WTC11 (cell line): Measurements from ENCODE around the gene GNB5. TPM values are rescaled to one million over a fixed set of nuclear protein-coding genes. Genes with fewer than 3 reads are reported as not detected.

ENCODE experiments used
- ATAC-seq: fragments of 200-7000 bp; cut with Tn5 transposase; 2 replicates; pipeline ENCODE4 v1.10.0; 2021; ENCODE audit warnings: mild to moderate bottlenecking, moderate library complexity
- CTCF ChIA-PET: fragments of 300-600 bp; sonication (Branson Sonifier 250); formaldehyde crosslinking; loops from one replicate; lab custom pipeline; 2021; ENCODE audit warnings: antibody characterized with exemption; lab: Charles Lee
- POLR2A ChIA-PET: fragments of 350-600 bp; sonication (Branson Sonifier 250); formaldehyde crosslinking; loops from one replicate; lab custom pipeline; 2021; ENCODE audit warnings: antibody characterized with exemption; lab: Charles Lee
- DNase-seq: peaks from one replicate; pipeline ENCODE4 v3.0.0; 2021; ENCODE audit warnings: low spot score
- H3K27ac Mint-ChIP-seq: 2 replicates; pipeline ENCODE4 v1.8.0; 2021; ENCODE audit warnings: mixed read lengths
- H3K27me3 Mint-ChIP-seq: 2 replicates; pipeline ENCODE4 v1.8.0; 2021; ENCODE audit warnings: low read depth, mild to moderate bottlenecking, moderate library complexity, mixed read lengths
- H3K36me3 Mint-ChIP-seq: 2 replicates; pipeline ENCODE4 v1.8.0; 2021; ENCODE audit warnings: mixed read lengths
- H3K4me1 Mint-ChIP-seq: 2 replicates; pipeline ENCODE4 v1.8.0; 2022; ENCODE audit warnings: mixed read lengths
- H3K4me3 Mint-ChIP-seq: 2 replicates; pipeline ENCODE4 v1.8.0; 2021; ENCODE audit warnings: mild to moderate bottlenecking, moderate library complexity, mixed read lengths
- H3K9me3 Mint-ChIP-seq: 2 replicates; pipeline ENCODE4 v1.8.0; 2021; ENCODE audit warnings: mixed read lengths
- ATF3 ChIP-seq: sonication (generic); formaldehyde crosslinking; conservative IDR thresholded peaks from 2 replicates; pipeline ENCODE4 v1.8.1; 2022; ENCODE audit warnings: mild to moderate bottlenecking, missing genetic modification reagents
- CTCF ChIP-seq: fragments of 200-600 bp; IDR thresholded peaks from 2 replicates; pipeline ENCODE4 v1.8.0; 2022; ENCODE audit warnings: antibody characterized with exemption
- E2F5 ChIP-seq: sonication (generic); formaldehyde crosslinking; IDR thresholded peaks from 2 replicates; pipeline ENCODE4 v1.8.1; 2022; ENCODE audit warnings: mild to moderate bottlenecking, moderate library complexity, missing genetic modification reagents
- ESRRA ChIP-seq: sonication (generic); formaldehyde crosslinking; IDR thresholded peaks from 2 replicates; pipeline ENCODE4 v1.8.1; 2022; ENCODE audit warnings: mild to moderate bottlenecking, missing genetic modification reagents, borderline replicate concordance
- GRHL2 ChIP-seq: fragments of 250-450 bp; sonication (Bioruptor Pico); IDR thresholded peaks from 2 replicates; pipeline ENCODE4 v1.8.0; 2022; ENCODE audit warnings: mild to moderate bottlenecking, moderate library complexity; ENCODE audit not compliant: insufficient replicate concordance, severe bottlenecking
- HMGXB4 ChIP-seq: sonication (generic); formaldehyde crosslinking; IDR thresholded peaks from 2 replicates; pipeline ENCODE4 v1.8.1; 2023; ENCODE audit warnings: mild to moderate bottlenecking, moderate library complexity, missing genetic modification reagents
- JAZF1 ChIP-seq: fragments of 250-450 bp; sonication (Bioruptor Pico); IDR thresholded peaks from 2 replicates; pipeline ENCODE4 v1.9.0; 2021; ENCODE audit warnings: moderate library complexity, mild to moderate bottlenecking, inconsistent platforms
- JUN ChIP-seq: sonication (generic); formaldehyde crosslinking; IDR thresholded peaks from 2 replicates; pipeline ENCODE4 v1.8.0; 2023; ENCODE audit warnings: mild to moderate bottlenecking, missing genetic modification reagents
- MLX ChIP-seq: sonication (generic); formaldehyde crosslinking; IDR thresholded peaks from 2 replicates; pipeline ENCODE4 v1.8.1; 2023; ENCODE audit warnings: mild to moderate bottlenecking, missing genetic modification reagents, moderate library complexity
- PREB ChIP-seq: sonication (generic); formaldehyde crosslinking; IDR thresholded peaks from 2 replicates; pipeline ENCODE4 v1.8.1; 2022; ENCODE audit warnings: mild to moderate bottlenecking, missing genetic modification reagents, moderate library complexity, borderline replicate concordance
- STAT6 ChIP-seq: sonication (generic); formaldehyde crosslinking; conservative IDR thresholded peaks from 2 replicates; pipeline ENCODE4 v1.8.1; 2023; ENCODE audit warnings: mild to moderate bottlenecking, low read depth, missing genetic modification reagents, moderate library complexity
- TEAD4 ChIP-seq: sonication (generic); formaldehyde crosslinking; IDR thresholded peaks from 2 replicates; pipeline ENCODE4 v1.8.0; 2022; ENCODE audit warnings: mild to moderate bottlenecking, missing genetic modification reagents
- TP53 ChIP-seq: sonication (generic); formaldehyde crosslinking; IDR thresholded peaks from 2 replicates; pipeline ENCODE4 v1.8.1; 2023; ENCODE audit warnings: mild to moderate bottlenecking, missing genetic modification reagents
- ZBTB43 ChIP-seq: sonication (generic); formaldehyde crosslinking; IDR thresholded peaks from 2 replicates; pipeline ENCODE4 v1.8.1; 2023; ENCODE audit warnings: mild to moderate bottlenecking, missing genetic modification reagents
- ZNF219 ChIP-seq: sonication (generic); formaldehyde crosslinking; IDR thresholded peaks from 2 replicates; pipeline ENCODE4 v1.8.0; 2023; ENCODE audit warnings: missing genetic modification reagents, mild to moderate bottlenecking, borderline replicate concordance
- ZNF423 ChIP-seq: fragments of 250-450 bp; sonication (Bioruptor Pico); IDR thresholded peaks from 2 replicates; pipeline ENCODE4 v2.1.2; 2022; ENCODE audit warnings: mild to moderate bottlenecking, moderate library complexity
- ZNF532 ChIP-seq: fragments of 250-450 bp; sonication (Bioruptor Pico); IDR thresholded peaks from 2 replicates; pipeline ENCODE4 v1.9.0; 2021; ENCODE audit warnings: mild to moderate bottlenecking, borderline replicate concordance
- total RNA-seq: library from RNA; stranded (reverse); gene quantifications from 3 replicates; pipeline ENCODE4 v1.2.3, GENCODE V29; 2021

GNB5 gene
- total RNA-seq, 1 experiment from 2014 or later: 37.0 TPM

GRCh38 chr15:52111517-52112202 is 79.5 kb downstream of the GNB5 start:
- DNase-seq (no peak), ATAC-seq (peak; percentile 15)
- no peaks in the 10 kb centered on the region for H3K36me3 Mint-ChIP-seq
- no peak overlapping the region for H3K4me3 Mint-ChIP-seq
- ChIA-PET POLR2A (no interaction called here), CTCF (interaction anchor here (0.5 to 5.3 kb wide), 13 partner anchors 9 to 335 kb away, joined by 3 to 32 read pairs (median 4); no protein-coding TSS in a partner anchor)
- H3K4me1 Mint-ChIP-seq: peaks cover 26% of the 10 kb centered on the region
- no peaks in the 10 kb centered on the region for H3K9me3 Mint-ChIP-seq
- no peak for TF ChIP-seq ESRRA
- TF ChIP-seq PREB (CRISPR knock-in tag): no peak
- TF ChIP-seq STAT6 (CRISPR knock-in tag): no peak
- TF ChIP-seq MLX: no peak
- no peak for TF ChIP-seq ZNF423 (CRISPR knock-in tag)
- TF ChIP-seq GRHL2: no peak
- TF ChIP-seq CTCF: no peak
- no peak for TF ChIP-seq JAZF1 (CRISPR knock-in tag)
- no peak for TF ChIP-seq ZNF219 (CRISPR knock-in tag)
- TF ChIP-seq JUN (CRISPR knock-in tag): no peak
- TF ChIP-seq ZNF532 (CRISPR knock-in tag): no peak
- no peak for TF ChIP-seq HMGXB4
- no peak for TF ChIP-seq TEAD4 (CRISPR knock-in tag)
- TF ChIP-seq TP53: no peak
- no peak for TF ChIP-seq E2F5
- TF ChIP-seq ATF3 (CRISPR knock-in tag): no peak
- no peak for TF ChIP-seq ZBTB43 (CRISPR knock-in tag)
- no peak overlapping the region for H3K27ac Mint-ChIP-seq
- H3K27me3 Mint-ChIP-seq: peaks cover 55% of the 10 kb centered on the region
